MM.1S (cell line): ENCODE data around the gene CCDC188.

Experiments
- CTCF ChIP-seq: fragments of 300-600 bp; sonication (generic); IDR thresholded peaks from 2 replicates; pipeline ENCODE4 v1.5.1; 2016; ENCODE audit warnings: antibody characterized with exemption, low read length, mixed read lengths
- EZH2 ChIP-seq: fragments of 300-600 bp; sonication (generic); optimal IDR thresholded peaks from 2 replicates; pipeline ENCODE3; 2017; ENCODE audit warnings: low read depth, mild to moderate bottlenecking, antibody characterized with exemption, low read length, mixed read lengths

- TF ChIP-seq CTCF: no peak
- TF ChIP-seq EZH2: no peak
These were observed 24.7 kb upstream of the CCDC188 start for GRCh38 chr22:20175597-20175900.
